HFFc6 (cell line): ENCODE measurements around the gene ASB13. TPM values are rescaled to one million over a fixed set of nuclear protein-coding genes. Genes with fewer than 3 reads are reported as not detected.

Experiments used
- DNase-seq: peaks from one replicate; pipeline ENCODE4 v3.0.0-alpha.2; 2018
- H3K27ac Mint-ChIP-seq: 2 replicates; pipeline ENCODE4 v1.8.0; 2020; ENCODE audit warnings: mild to moderate bottlenecking, mixed read lengths
- H3K27me3 Mint-ChIP-seq: 2 replicates; pipeline ENCODE4 v1.8.0; 2021; ENCODE audit warnings: mild to moderate bottlenecking, moderate library complexity, mixed read lengths; ENCODE audit not compliant: insufficient read depth
- H3K36me3 Mint-ChIP-seq: 2 replicates; pipeline ENCODE4 v1.8.0; 2021; ENCODE audit warnings: low read depth, mixed read lengths
- H3K4me1 Mint-ChIP-seq: 2 replicates; pipeline ENCODE4 v1.8.0; 2020; ENCODE audit warnings: low read depth, mixed read lengths
- H3K4me3 Mint-ChIP-seq: 2 replicates; pipeline ENCODE4 v1.8.0; 2020; ENCODE audit warnings: mild to moderate bottlenecking, moderate library complexity, mixed read lengths
- H3K9me3 Mint-ChIP-seq: 2 replicates; pipeline ENCODE4 v1.8.0; 2020; ENCODE audit warnings: mild to moderate bottlenecking, mixed read lengths
- long read RNA-seq: library from polyadenylated mRNA; unstranded; transcript quantifications from one replicate; pipeline ENCODE4 v2.0.0, GENCODE V29; 2019
- total RNA-seq, 6 experiments: library from RNA; stranded (reverse); fragmentation: NEBNext Ultra II Directional; extraction: Animal tissue kit (Norgen Biotek cat#: 25700); gene quantifications; 2 replicates in 1 of 6; 3 replicates in 5 of 6; pipeline ENCODE4 v1.2.3, GENCODE V29; 2021
- TF ChIP-seq, protein P1 (sequence below): fragments of 200-600 bp; sonication (generic); IDR thresholded peaks from 2 replicates; pipeline ENCODE4 v1.5.0; 2021; ENCODE audit warnings: antibody characterized with exemption, mild to moderate bottlenecking

ASB13 gene, protein sequence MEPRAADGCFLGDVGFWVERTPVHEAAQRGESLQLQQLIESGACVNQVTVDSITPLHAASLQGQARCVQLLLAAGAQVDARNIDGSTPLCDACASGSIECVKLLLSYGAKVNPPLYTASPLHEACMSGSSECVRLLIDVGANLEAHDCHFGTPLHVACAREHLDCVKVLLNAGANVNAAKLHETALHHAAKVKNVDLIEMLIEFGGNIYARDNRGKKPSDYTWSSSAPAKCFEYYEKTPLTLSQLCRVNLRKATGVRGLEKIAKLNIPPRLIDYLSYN
- total RNA-seq = 10 to 100 TPM in 1 of 6 experiments, 1 to 10 TPM in 5; 7.8 to 10.1 (median 9.1) TPM
- long read RNA-seq, transcript ASB13-201 (6 exons, 2,699 nt) = major isoform, 8 of 13 reads
- long read RNA-seq, partial matches to known transcripts = 0 of 13 reads
- long read RNA-seq, other reads (novel, unspliced or antisense) = 2 of 13 reads

DNA sequence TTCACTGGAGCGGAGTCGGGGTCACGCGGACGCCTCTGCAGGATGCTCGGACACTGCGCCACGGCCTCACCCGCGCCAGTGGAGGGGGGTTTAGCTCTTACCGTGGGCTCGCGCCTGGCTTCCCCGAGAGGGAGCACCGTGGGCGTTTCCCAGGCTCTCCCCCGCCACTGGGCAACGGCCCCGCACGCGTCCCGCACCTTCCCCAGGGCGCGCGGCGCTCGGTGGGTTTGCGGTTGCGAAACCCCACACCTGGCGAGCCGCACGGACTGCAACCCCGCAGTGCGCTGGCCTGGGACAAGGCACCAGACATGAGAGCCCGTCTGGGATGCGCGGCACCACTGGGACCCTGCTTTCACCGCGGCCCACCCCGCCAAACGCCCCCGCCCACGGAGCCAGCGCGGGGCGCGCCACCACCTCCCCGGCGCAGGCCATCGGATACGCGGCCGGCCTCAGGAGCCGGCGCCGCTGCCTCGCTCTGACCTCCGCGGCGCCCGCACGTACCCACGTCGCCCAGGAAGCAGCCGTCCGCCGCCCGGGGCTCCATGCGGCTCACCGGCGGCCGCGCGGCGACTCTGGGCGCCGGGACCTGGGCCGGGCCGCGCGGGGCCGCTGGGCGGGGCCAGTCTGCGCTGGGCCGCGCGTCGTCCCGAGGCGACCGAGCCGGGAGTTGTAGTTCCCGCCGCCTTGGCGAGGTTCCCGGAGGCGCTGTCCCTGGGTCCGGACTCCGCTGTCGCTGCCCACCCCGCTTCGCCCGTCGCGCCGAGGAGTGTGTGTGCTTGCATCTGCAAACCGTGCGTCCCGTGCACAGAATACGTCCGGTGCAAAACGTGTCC lies at the start of gene ASB13:
ASB13 (minus strand) TSS at position 588 of the 833 bp plus-strand sequence; CDS start at position 544, 44 bp downstream.
- H3K36me3 Mint-ChIP-seq = no peaks in the 10 kb centered on the region
- peaks cover 27% of the 10 kb centered on the region for H3K4me1 Mint-ChIP-seq
- peaks cover 12% of the 10 kb centered on the region for H3K27me3 Mint-ChIP-seq
- peak within 1 kb of the TSS; percentile 92 for H3K4me3 Mint-ChIP-seq
- H3K27ac Mint-ChIP-seq = peak within 1 kb of the TSS; percentile 65
- TF ChIP-seq, protein P1, sequence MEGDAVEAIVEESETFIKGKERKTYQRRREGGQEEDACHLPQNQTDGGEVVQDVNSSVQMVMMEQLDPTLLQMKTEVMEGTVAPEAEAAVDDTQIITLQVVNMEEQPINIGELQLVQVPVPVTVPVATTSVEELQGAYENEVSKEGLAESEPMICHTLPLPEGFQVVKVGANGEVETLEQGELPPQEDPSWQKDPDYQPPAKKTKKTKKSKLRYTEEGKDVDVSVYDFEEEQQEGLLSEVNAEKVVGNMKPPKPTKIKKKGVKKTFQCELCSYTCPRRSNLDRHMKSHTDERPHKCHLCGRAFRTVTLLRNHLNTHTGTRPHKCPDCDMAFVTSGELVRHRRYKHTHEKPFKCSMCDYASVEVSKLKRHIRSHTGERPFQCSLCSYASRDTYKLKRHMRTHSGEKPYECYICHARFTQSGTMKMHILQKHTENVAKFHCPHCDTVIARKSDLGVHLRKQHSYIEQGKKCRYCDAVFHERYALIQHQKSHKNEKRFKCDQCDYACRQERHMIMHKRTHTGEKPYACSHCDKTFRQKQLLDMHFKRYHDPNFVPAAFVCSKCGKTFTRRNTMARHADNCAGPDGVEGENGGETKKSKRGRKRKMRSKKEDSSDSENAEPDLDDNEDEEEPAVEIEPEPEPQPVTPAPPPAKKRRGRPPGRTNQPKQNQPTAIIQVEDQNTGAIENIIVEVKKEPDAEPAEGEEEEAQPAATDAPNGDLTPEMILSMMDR = no peak
- DNase-seq = no peak
- H3K9me3 Mint-ChIP-seq = no peaks in the 10 kb centered on the region

DNA sequence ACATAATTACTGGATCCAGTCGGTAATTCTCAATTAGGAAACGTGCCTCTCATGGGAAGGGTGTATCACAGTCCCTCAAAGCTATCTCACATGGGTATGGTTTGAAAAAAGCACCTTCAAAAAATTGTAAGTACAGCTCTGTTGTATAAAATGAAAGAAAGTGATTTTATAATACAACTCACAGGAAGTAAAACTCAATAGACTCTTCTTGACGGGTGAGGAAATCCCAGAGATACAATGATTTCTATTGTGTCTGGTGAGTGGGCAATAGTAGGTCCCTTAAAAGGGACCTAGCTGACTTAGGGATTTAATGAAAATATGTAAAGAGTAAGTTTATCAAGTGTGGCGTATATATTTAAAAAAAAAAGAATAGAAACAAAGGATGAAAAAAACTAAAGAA lies 45.2 kb upstream of the ASB13 start:
- Mint-ChIP-seq H3K4me3 (no peak overlapping the region), H3K36me3 (peaks cover 3% of the 10 kb centered on the region; the same call in 1 of the 2 replicates), H3K4me1 (peaks cover 24% of the 10 kb centered on the region), H3K27me3 (no peaks in the 10 kb centered on the region), H3K9me3 (no peaks in the 10 kb centered on the region), H3K27ac (no peak overlapping the region)
- no peak for DNase-seq
- TF ChIP-seq, protein P1 = no peak

DNA sequence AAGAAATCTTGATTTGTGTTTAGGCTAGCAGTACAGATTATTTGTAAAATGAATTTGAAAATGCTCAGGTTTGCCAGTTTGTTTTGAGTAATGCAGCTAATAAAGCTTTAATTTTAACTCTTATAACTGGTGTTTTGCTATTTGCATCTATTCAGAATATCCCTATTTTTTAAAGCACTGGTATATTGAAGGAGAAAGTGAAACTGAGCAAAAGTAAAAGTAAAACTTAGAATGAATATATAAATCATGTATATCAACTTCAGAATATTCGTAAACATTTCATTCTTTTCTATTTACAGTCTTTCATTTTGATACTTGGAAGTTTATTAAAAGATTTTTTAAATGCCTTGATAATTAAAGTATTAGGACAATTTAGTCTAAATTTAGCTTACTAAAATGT lies 44.5 kb upstream of the ASB13 start:
- peaks cover 3% of the 10 kb centered on the region; the same call in 1 of the 2 replicates for H3K36me3 Mint-ChIP-seq
- H3K9me3 Mint-ChIP-seq = no peaks in the 10 kb centered on the region
- no peak overlapping the region for H3K27ac Mint-ChIP-seq
- no peak for DNase-seq
- no peaks in the 10 kb centered on the region for H3K27me3 Mint-ChIP-seq
- H3K4me3 Mint-ChIP-seq = no peak overlapping the region
- TF ChIP-seq, protein P1 = no peak
- peaks cover 24% of the 10 kb centered on the region for H3K4me1 Mint-ChIP-seq

DNA sequence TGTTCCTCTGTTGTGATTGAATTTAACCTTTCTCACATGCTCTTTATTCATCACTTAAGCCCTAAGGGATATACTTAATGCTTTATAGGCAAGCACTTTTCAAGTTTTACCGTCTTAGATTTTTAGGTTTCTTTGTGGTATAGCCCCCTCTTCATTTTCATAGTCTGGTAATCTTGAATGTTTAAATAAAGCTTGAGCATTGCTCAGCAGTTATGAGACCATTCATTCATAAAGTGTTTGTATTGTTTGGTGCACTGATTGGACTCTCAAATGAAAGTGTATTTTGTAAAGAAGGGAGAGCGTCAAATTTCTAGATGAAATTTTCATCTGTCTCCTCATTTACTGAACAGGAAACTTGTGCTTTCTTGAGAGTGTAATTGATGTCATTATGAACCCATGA lies 43.5 kb upstream of the ASB13 start:
- H3K27ac Mint-ChIP-seq = no peak overlapping the region
- H3K4me1 Mint-ChIP-seq = peaks cover 24% of the 10 kb centered on the region
- no peak for DNase-seq
- no peaks in the 10 kb centered on the region for H3K27me3 Mint-ChIP-seq
- no peaks in the 10 kb centered on the region for H3K9me3 Mint-ChIP-seq
- TF ChIP-seq, protein P1 = no peak
- H3K36me3 Mint-ChIP-seq = peaks cover 3% of the 10 kb centered on the region; the same call in 1 of the 2 replicates
- H3K4me3 Mint-ChIP-seq = no peak overlapping the region

DNA sequence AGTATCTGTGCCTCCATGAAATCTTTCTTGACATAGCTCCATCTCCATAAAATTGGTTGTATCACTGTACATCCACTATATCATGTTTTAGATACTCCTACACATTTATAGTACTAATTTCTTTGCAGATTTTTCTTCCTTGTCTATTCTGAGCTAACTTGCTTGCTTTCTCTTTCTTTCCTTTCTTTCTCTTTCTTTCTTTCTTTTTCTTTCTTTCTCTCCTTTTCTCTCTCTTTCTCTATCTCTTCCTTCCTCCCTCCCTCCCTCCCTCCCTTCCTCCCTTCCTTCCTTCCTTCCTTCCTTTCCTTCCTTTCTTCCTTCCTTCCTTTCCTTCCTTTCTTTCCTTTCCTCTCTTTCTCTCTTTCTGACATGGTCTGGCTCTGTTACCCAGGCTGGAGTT lies 42.0 kb upstream of the ASB13 start:
- Mint-ChIP-seq H3K27me3 (no peaks in the 10 kb centered on the region), H3K36me3 (no peaks in the 10 kb centered on the region; the same call in 1 of the 2 replicates), H3K4me3 (no peak overlapping the region), H3K4me1 (peaks cover 30% of the 10 kb centered on the region), H3K9me3 (no peaks in the 10 kb centered on the region), H3K27ac (no peak overlapping the region)
- no peak for DNase-seq
- TF ChIP-seq, protein P1 = no peak
